T1000 (cell line): ENCODE measurements around the gene KYNU.
"Not testable (repeated sequence)": the region's sequence is repeated elsewhere in the genome, so short reads cannot be mapped to it uniquely, and the experiment has no call there.

ENCODE experiments used
- DNase-seq: peaks from one replicate; lab custom pipeline; 2025; ENCODE audit warnings: mixed read lengths; lab: John Stamatoyannopoulos, UW

KYNU gene

GRCh38 chr2:143015656-143016055 lies 138.2 kb downstream of the KYNU start:
- no peak for DNase-seq

GRCh38 chr2:143026411-143027054 lies 149.1 kb downstream of the KYNU start:
- DNase-seq: no peak

GRCh38 chr2:143029141-143029540 lies 151.7 kb downstream of the KYNU start:
- DNase-seq: no peak

GRCh38 chr2:143030127-143030526 lies 152.7 kb downstream of the KYNU start:
- no peak for DNase-seq

- DNase-seq: peak; percentile 4
These were observed 157.0 kb downstream of the KYNU start for GRCh38 chr2:143034292-143035074.

GRCh38 chr2:143051465-143051864 lies 174.0 kb downstream of the KYNU start:
- no peak for DNase-seq

GRCh38 chr2:143053437-143053836 lies 176.0 kb downstream of the KYNU start:
- DNase-seq: not testable (repeated sequence)

GRCh38 chr2:143056550-143056949 lies 179.1 kb downstream of the KYNU start:
- DNase-seq: no peak

- DNase-seq: no peak
These were observed 181.4 kb downstream of the KYNU start for GRCh38 chr2:143058851-143059250.

GRCh38 chr2:143063612-143064200 lies 186.2 kb downstream of the KYNU start:
- no peak for DNase-seq

- no peak for DNase-seq
These were observed 190.6 kb downstream of the KYNU start for GRCh38 chr2:143068094-143068493.

GRCh38 chr2:143068509-143068908 lies 191.0 kb downstream of the KYNU start:
- no peak for DNase-seq

- no peak for DNase-seq
These were observed 193.2 kb downstream of the KYNU start for GRCh38 chr2:143070704-143071103.

GRCh38 chr2:143071185-143071876 lies 193.9 kb downstream of the KYNU start:
- no peak for DNase-seq

GRCh38 chr2:143074913-143075312 lies 197.4 kb downstream of the KYNU start:
- DNase-seq: not testable (repeated sequence)

GRCh38 chr2:143075711-143076110 lies 198.2 kb downstream of the KYNU start:
- DNase-seq: no peak

GRCh38 chr2:143078104-143078503 lies 200.6 kb downstream of the KYNU start:
- no peak for DNase-seq

- DNase-seq: no peak
These were observed 204.2 kb downstream of the KYNU start for GRCh38 chr2:143081616-143082015.

GRCh38 chr2:143083636-143084035 lies 206.2 kb downstream of the KYNU start:
- no peak for DNase-seq

- DNase-seq: no peak
These were observed 207.0 kb downstream of the KYNU start for GRCh38 chr2:143084462-143084861.

GRCh38 chr2:143085125-143085784 lies 207.8 kb downstream of the KYNU start:
- no peak for DNase-seq

- no peak for DNase-seq
These were observed 209.6 kb downstream of the KYNU start for GRCh38 chr2:143087033-143087432.
